Left ventricle myocardium inferior (tissue), 1 donor: ENCODE data around the gene HSPA4. TPM values are rescaled to one million over a fixed set of nuclear protein-coding genes. Genes with fewer than 3 reads are reported as not detected.

ENCODE experiments used
- DNase-seq: peaks from one replicate; pipeline ENCODE4 v3.0.0-alpha.2; 2020
- H3K27ac ChIP-seq: fragments of 200-600 bp; replicated peaks from 2 replicates; pipeline ENCODE4 v1.8.0; 2021
- H3K27me3 ChIP-seq: fragments of 200-600 bp; 2 replicates; pipeline ENCODE4 v1.8.0; 2021; ENCODE audit warnings: low read depth
- H3K36me3 ChIP-seq: fragments of 200-600 bp; 2 replicates; pipeline ENCODE4 v1.8.0; 2021
- H3K4me1 ChIP-seq: fragments of 200-600 bp; 2 replicates; pipeline ENCODE4 v1.8.0; 2021
- H3K4me3 ChIP-seq: fragments of 200-600 bp; 2 replicates; pipeline ENCODE4 v1.8.0; 2021; ENCODE audit warnings: mild to moderate bottlenecking, moderate library complexity
- H3K9me3 ChIP-seq: fragments of 200-600 bp; replicated peaks from 2 replicates; pipeline ENCODE4 v1.8.0; 2021
- intact Hi-C: fragments of 100-400 bp; cut with micrococcal nuclease; formaldehyde crosslinking; loops from one replicate; pipeline ENCODE4 v1.11.0; 2022
- total RNA-seq: library from RNA; stranded (reverse); fragmentation: NEBNext Ultra II Directional; extraction: Animal tissue kit (Norgen Biotek cat#: 25700); gene quantifications from one replicate; pipeline ENCODE4 v1.2.1, GENCODE V29; 2021
- TF ChIP-seq, protein P1 (sequence below): fragments of 200-600 bp; IDR thresholded peaks from 2 replicates; pipeline ENCODE4 v1.8.0; 2021; ENCODE audit warnings: antibody characterized with exemption, mild to moderate bottlenecking, borderline replicate concordance
- donor health status: DM: no; HTN: yes; CAD: no; lungs with severe emphysema.

HSPA4 gene
- total RNA-seq, 1 donor from 2014 or later, result 80.2 TPM

DNA sequence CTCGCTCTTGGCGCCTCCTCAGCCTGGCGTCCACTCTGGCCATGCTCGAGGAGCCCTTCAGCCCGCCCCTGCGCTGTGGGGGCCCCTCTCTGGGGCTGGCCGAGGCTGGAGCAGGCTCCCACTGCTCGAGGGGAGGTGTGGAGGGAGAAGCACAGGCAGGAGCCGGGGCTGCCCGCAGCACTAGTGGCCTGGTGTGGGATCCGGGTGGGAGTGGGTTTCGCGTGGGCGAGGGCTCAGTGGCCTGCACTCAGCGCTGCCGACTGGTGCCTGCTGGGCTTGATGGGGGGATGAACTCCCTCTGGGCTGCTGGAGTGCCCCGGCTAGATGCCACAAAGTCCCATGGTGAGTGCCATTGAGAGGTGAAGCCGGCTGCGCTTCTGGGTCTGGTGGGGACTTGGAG lies 4.4 kb upstream of the HSPA4 start:
- H3K4me1 ChIP-seq, result peaks cover 32% of the 10 kb centered on the region
- DNase-seq, result no peak
- TF ChIP-seq, protein P1, sequence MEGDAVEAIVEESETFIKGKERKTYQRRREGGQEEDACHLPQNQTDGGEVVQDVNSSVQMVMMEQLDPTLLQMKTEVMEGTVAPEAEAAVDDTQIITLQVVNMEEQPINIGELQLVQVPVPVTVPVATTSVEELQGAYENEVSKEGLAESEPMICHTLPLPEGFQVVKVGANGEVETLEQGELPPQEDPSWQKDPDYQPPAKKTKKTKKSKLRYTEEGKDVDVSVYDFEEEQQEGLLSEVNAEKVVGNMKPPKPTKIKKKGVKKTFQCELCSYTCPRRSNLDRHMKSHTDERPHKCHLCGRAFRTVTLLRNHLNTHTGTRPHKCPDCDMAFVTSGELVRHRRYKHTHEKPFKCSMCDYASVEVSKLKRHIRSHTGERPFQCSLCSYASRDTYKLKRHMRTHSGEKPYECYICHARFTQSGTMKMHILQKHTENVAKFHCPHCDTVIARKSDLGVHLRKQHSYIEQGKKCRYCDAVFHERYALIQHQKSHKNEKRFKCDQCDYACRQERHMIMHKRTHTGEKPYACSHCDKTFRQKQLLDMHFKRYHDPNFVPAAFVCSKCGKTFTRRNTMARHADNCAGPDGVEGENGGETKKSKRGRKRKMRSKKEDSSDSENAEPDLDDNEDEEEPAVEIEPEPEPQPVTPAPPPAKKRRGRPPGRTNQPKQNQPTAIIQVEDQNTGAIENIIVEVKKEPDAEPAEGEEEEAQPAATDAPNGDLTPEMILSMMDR, result no peak
- no peaks in the 10 kb centered on the region for H3K36me3 ChIP-seq
- intact Hi-C loops, result no loop called here
- H3K27me3 ChIP-seq, result no peaks in the 10 kb centered on the region
- no peak overlapping the region for H3K27ac ChIP-seq
- no peaks in the 10 kb centered on the region for H3K9me3 ChIP-seq
- H3K4me3 ChIP-seq, result no peak overlapping the region

DNA sequence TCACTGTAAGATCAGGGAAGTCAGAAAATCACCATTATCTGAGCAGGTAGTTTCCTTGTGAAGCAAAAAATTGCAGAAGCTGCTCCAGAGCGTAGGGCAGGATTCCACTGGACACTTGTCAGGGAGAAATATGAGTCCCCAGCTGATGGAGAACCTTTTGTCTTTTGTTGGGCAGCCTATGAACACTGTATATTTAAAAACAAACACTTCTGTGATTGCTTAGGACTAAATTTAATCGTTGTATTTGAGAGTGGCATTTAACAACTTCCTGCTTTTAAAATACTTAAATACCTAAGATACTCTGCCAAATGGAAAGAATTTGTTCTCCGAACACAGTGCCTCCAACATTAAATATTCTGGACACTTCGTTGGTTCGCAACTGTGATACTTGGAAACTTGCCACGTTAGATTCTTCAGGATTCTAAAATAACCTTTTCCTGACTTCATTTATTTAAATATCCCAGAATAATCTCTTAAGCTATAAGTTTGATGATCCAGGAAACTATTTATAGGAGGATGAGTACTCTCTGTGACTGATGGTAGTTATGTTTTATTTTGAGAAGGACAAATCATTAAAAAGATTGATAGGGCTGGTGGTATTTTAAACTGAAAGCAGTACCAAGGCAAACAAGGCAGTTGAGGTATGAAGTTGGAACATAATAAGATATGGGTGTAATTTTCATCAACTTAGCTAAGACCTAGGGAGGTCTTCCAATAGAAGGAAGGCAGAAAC lies 2.7 kb upstream of the HSPA4 start:
- Histone ChIP-seq H3K4me3 (no peak overlapping the region), H3K4me1 (peaks cover 50% of the 10 kb centered on the region)
- intact Hi-C loops, result no loop called here

DNA sequence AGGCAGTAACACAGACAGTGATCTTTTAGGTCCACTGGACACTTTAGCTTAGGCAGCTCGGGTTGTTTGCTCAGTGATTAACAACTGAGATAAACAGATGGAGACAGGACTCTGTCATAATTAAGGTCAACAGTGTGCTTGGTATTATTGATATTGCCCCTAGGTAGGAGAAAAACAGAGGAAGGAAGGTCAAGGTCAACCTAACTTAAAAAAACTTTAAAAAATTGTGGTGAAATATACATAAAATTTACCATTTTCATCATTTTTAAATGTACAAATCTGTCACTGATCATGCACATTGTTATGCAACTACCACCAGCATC lies 2.1 kb upstream of the HSPA4 start:
- no peak for DNase-seq
- H3K4me1 ChIP-seq, result peaks cover 55% of the 10 kb centered on the region
- no peaks in the 10 kb centered on the region for H3K36me3 ChIP-seq
- intact Hi-C loops, result no loop called here
- TF ChIP-seq, protein P1, result no peak
- H3K27ac ChIP-seq, result peak overlapping the region; percentile 96
- H3K9me3 ChIP-seq, result no peaks in the 10 kb centered on the region
- H3K27me3 ChIP-seq, result no peaks in the 10 kb centered on the region
- no peak overlapping the region for H3K4me3 ChIP-seq

More for the DNA sequence above, 2.7 kb upstream of the HSPA4 start:
- TF ChIP-seq, protein P1, result no peak
- H3K27me3 ChIP-seq, result no peaks in the 10 kb centered on the region
- no peaks in the 10 kb centered on the region for H3K36me3 ChIP-seq
- H3K27ac ChIP-seq, result peak overlapping the region; percentile 96
- H3K9me3 ChIP-seq, result no peaks in the 10 kb centered on the region
- no peak for DNase-seq

DNA sequence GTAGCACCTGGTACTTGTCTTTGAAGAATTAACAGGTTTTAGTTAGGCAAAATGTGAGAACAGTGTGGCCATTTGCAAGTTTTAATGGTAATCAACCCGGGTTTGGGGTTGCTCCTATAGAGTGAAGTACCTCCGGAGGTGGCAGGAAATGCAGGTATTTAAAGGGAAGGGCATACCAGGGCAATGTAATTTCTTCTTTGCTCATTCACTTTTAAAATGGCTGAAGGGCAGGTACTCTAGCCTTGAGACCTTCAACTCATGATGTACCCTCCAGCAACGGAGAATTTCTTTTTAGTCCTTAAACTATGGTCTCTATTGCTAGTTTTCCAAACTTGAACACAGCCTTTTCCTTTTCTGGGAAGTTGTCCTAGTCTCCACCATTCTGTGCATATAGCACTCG lies 1.3 kb upstream of the HSPA4 start:
- H3K4me3 ChIP-seq, result peak overlapping the region; percentile 98
- TF ChIP-seq, protein P1, result no peak
- no peaks in the 10 kb centered on the region for H3K9me3 ChIP-seq
- peaks cover 60% of the 10 kb centered on the region for H3K4me1 ChIP-seq
- DNase-seq, result no peak
- H3K27me3 ChIP-seq, result no peaks in the 10 kb centered on the region
- H3K36me3 ChIP-seq, result no peaks in the 10 kb centered on the region
- H3K27ac ChIP-seq, result peak overlapping the region; percentile 96
- intact Hi-C loops, result no loop called here

DNA sequence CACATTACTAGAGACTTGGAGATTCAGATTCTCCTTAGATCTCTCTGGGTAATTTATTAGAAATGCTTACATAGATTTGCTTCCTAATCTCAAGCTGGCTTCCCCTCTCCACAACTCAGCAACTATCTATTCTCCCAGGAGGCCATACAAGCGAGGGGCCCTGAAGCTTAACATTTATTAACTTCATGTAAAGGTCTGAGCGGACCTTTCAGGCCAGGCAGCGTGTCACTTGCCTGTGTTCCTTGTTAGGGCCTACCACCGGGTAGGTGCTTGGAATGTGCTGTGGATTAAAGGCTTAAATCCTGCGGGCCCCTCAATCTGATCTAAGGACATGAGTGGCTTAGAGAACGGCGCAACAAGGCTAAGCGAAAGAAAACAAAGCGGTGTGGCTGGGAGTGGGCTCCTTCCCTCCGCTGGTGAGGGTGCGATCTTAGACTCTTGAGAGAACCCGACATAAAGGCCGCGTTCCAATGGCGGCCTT lies 712 bp upstream of the HSPA4 start:
- Histone ChIP-seq H3K9me3 (no peaks in the 10 kb centered on the region), H3K4me3 (peak overlapping the region; percentile 98), H3K27ac (peak overlapping the region; percentile 96), H3K4me1 (peaks cover 60% of the 10 kb centered on the region), H3K36me3 (no peaks in the 10 kb centered on the region), H3K27me3 (no peaks in the 10 kb centered on the region)
- intact Hi-C loops, result no loop called here
- TF ChIP-seq, protein P1, result no peak
- no peak for DNase-seq
